COLO668 (cell line): ENCODE results near the gene F3.

ENCODE experiments used
- DNase-seq: peaks from one replicate; lab custom pipeline; 2025; ENCODE audit not compliant: unreplicated experiment; lab: John Stamatoyannopoulos, UW

F3 gene

DNA sequence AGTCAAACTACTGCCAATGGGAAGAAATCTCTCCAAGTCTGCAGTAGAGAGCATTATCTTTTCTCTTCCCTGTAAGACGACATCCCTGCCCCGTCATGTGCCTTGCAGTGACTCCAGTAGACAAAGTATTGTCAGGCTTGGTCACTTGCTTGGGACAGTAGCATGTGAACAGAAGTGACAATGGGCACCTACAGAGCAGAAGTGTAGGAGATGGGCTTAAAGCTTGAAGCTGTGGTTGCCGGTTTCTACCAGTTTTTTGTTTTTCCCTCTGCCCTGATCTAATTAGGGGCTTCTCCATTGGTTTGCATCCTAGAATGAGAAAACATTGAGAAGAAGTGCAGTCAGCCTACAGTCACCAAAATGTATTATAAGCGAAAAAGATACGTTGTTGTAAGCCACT is 12.7 kb downstream of the F3 start:
- DNase-seq, result no peak

DNA sequence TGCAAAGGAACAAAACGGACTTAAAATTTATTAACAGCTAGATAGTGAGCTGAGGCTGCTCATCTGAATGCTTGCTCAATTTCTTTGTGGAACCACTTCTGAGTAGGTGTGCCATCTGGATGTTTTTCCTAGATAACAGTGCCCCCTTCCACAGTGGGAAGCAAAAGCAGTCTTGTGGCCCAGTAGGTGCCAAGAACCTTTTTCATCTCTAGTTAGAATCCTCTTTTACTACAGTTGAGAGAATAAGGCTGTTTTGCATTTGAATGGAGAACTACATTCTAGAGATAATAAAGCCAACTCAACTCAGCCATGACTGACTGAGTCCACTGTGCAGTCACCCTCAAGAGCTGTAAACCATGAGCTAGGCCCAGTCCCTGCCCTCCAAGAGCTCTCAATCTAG is 13.3 kb downstream of the F3 start:
- DNase-seq, result no peak

DNA sequence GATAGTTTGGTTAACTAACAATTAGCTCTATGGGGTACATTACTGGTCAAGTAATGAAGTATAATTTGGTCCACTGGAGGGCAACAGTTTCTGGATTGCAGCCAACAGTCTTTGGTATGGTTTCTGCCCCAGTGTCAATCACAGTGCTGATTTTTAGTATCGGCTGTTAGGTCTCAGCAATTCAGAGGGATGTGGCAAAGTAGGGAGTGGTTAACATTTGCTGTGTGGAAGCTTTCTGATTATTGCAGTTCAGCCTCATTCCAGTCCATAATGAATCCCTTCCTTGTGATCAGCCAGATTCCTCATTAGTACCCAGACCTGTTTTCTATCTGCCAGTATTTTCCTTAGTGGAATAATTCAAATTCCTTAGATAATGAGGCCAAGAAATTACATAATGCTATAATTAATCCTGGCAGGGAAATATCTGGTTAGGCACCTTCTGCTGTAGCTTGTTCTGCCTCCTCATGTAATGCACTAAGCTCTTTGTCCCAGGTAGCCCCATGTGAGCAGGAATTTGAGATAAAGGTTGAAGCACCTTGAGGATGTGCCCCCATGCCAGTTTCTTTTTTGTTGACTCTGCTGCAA is 14.0 kb downstream of the F3 start:
- no peak for DNase-seq

DNA sequence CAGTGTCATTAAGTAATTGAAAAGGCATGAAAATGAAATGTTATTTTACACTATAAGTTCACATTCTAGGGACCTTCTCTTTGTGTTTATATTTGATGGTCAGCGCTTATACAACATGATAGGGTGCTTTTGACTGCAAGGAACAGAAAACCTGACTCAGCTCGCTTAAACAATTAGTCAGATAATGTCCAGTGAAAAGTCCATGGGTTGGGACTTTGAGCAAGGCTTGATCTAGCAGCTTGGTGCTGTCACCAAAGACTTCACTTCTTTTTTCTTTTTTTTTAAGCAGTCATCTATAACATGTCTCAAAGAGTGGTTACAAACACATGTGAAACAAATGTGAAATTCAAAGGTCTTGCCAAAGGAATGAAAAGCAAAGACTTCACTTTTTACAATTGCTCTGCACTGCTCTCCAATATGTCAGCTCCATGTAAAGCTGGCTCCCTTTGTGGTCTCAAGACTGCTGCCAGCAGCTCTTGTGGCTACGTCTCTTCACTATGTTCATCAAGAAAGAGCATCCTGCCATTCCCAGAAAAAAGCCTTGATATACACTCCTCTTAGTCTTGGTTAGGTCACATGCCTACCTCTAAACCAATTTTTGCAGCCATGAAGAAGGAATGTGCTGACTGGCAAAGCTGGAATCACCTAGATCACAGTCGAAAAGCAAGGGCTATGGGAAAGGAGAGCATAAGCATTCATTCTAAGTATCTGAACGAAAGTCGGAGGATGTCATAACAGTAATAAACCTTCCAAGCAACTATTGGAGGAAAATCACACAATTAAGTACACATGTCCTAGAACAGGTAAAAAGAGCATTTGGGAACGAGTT is 15.2 kb downstream of the F3 start:
- no peak for DNase-seq

DNA sequence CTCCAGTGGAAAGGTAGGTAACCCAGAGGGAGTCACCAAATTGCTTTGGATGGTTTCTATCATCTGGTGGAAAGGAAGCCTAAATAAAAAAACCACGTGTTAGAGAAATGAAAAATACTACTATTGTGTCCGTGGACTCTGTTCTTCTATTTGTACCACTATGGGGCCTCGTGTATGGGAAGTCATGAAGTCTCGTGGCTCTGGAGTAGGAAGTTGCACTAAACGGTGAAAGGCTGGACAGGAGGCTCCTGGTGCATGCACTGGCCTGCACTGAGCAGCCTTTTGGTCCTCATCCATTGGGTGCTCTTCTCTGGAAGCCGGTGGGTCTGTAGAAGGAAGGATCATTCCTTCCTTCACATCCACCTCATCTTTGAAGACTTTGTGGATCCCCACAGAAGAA is 17.0 kb downstream of the F3 start:
- DNase-seq, result no peak

DNA sequence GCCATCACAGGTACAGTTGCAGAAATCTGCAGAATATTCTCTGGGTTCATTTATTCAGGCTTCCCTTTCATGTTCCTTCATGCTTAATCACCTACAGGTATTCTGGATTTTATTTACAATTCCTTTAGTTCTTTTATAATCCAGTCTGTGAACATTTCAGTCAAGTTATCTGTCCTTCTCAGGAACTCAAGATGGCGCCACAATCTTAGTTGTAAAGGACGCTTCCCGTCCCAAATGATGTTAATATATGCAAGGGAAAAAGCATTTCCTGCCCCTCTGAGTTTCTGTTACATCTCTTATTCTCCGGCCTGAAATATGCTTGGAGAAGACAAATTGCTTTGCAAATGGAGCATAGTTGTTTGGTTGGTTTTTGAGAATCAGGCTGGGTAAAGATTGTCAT is 19.3 kb downstream of the F3 start:
- DNase-seq, result no peak

DNA sequence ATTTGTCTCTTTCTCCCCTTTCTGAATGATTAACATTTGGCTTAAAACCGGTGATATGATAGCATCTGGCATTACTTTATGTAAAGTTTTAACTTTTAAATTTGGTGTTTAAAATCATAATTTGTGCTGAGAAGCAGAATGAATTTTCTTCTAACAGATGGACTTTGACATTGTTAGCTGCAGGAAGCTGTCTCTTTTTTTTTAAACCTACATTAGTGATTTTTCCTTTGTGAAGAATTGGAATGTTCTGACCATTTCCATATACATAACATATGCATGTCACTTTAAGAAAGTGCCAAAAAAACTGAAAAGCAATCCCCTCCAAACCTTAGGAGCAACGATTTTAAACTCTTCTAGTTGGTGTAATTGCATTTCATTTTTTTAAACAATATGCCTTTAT is 22.2 kb downstream of the F3 start:
- no peak for DNase-seq

DNA sequence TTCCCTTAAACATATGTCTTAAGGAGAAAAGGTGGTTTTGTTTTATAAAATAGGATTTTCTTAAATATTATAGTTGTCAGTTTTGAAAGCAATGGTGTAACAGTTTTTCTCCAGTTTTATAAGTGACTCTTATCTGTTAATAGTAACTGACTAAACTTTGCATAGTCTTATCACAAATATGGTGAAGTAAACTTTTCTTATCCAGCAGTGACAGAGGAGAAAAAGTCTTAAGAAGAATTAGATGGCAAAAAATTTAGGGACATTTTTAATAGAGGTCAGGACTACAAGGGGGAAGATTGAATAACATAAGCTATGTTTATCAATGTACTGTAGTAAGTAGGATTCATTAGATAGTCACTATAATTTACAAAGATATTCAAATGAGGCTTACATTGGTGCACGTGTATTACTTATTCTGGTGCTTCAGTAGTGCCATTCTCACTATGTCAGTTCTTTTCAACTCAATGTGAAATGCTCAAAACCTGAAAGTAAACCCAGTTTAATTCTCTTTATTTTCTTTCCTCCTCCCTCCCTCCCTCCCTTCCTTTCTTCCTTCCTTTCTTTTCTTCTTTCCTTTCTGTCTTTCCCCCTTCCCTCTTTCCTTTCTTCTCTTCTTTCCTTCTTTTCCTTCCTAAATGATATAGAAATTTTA is 26.1 kb downstream of the F3 start:
- no peak for DNase-seq

DNA sequence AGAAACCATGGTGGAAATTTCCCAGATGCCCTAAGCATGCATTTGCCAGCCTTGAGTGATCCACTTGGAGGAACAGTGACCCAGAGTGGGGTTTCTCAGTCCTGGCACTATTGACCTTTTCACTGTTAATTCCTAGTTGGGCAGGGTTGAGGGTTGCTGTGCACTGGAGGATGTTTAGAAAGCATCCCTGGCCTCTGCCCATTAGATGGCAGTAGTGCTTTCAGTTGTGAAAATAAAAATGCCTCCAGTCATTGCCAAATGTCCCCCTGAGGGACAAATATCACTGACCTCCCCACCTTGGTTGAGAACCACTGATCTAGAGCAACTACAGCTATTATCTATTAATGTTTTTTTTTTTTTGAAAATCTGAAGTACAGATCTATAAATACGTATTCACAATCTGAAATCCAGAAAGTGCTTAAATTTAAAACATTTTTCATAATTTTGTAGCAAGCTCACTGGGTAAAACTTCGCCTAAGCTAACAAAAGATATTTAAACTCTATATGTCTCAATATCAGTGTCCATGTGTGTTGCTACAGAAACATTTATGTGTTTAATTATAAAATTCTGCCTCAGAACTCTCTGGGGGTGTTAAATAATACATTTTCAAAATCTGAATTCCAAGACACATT is 27.3 kb downstream of the F3 start:
- DNase-seq, result peak; percentile 26

DNA sequence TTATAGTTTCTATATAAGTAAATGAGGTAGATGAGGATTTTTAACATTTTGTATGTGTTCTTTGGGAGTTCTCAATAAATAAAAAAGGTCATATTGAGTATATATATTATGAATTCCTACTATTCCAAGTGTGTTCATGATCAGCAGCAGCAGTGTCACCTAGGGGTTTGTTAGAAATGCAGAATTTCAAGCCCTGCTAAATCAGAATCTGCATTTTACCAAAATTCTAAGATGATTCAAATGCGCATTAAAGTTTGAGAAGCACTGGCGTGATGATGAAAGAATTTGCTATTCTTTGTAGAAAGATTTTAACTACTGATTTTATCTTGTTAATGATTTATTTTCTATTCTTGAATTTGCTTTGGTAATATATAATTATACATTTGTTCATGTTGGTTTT is 28.7 kb downstream of the F3 start:
- DNase-seq, result no peak

DNA sequence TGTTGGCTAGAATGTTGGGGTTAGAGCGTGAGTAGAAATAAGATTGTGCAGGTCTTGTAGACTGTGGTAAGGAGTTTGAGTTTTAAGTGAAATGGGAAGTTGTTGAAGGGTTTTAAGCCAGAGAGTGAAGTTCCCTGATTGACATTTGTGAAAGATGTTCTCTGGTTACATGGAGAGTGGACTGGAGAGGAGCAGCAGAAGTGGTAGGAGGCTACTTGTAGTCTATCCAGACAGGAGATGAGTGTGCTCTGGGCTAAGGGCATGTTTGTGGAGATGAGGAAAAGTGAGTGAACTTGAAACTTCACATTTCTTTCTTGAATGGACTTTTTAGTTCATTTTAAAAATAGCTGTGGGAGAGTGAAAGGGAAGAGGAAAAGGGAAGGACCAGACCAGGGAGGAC is 37.0 kb downstream of the F3 start:
- DNase-seq, result no peak

DNA sequence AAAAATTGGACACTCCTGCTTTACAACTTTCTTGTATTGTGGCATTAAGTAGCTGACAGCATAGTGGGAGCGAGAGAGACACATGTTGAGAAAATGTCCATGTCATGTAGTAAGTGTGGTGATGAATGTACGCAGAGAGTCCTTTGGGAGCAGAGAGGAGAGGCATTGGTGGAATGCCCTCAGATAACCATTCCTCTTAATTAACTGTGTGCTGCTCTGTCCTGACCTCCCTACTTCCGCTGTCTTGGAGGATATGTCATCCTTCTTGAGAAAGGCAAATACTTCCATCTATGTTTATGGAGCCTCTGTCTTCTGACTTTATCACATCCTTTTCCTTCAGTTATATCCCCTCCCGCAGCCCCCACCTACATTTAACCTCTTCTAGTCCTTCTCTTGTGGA is 38.4 kb downstream of the F3 start:
- no peak for DNase-seq

DNA sequence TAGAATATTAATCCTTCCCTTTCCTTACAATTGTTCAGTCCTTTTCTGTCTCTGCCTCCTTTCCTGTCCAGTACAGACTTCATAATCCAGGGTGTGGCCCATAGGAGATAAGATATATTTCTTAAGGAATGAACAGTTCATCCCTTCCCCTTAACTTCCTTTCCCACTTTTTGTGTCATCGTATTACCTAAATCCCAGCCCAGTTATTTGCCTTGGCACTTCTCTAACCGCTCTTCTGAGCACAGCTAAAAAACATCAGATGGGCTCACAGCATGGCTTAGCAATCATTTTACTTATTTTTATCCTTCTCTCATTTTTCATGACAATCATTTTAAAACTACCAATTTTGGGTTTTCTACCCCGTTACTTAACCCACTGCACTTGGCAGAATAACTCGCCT is 39.6 kb downstream of the F3 start:
- DNase-seq, result no peak

DNA sequence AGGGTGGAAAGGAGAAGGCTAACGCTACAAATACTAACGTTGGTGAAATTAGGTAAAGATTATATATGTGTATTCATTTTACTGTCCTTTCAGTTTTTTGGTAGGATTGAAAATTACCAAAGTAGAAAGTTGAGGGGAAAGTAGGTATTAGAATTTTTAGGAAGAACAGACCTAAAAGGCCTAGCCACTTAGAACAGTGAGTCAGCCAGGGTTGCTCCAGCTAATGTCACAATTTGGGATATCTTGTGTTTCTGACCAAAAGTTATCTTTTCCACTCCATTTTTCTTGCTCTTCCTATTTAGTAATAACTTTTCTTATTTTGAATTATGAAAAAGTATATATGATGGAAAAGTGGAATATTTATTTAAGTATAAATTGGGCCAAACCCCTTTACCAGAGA is 40.1 kb downstream of the F3 start:
- no peak for DNase-seq

DNA sequence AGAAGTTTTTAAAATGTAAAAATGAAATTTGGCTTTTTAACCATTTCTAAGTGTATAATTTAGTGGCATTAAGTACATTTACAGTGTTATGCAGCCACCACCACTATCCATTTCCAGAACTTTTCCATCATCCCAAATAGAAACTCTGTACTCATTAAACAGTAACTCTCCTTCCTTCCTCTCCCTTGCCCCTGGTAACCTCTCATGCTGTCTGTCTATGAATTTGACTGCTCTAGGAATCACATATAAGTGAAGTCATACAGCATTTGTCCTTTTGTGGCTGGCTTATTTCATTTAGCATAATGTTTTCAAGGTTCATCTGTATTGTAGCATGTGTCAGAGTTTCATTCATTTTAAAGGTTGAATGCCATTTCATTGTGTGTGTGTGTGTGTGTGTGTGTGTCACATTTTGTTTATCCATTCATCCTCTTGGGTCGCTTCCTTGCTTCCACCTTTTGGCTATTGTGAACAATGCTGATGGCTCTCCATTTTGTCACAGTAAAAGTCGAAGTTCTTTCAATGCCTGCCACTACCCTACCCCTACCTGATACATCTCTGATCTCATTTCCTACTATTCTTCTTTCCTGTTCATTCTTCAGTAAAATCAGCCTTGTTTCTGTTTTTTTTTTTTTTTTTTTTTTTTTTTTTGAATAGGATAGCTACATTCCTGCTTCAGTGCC is 45.3 kb downstream of the F3 start:
- DNase-seq, result no peak

DNA sequence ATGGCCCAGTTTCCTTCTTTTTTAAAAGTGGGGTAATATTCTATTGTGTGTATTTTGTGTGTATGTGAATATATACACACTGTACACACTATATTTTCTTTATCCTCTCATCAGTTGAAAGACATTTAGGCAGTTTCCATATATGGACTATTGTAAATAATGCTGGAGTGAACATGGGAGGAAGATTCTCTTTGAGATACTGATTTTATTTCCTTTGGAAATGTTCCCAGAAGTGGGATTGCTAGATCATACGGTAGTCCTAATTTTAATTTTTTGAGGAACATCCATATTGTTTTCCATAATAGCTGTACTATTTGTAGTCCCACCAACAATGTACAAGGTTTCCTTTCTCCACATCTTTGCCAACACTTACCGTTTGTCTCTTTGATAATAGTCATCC is 51.0 kb downstream of the F3 start:
- no peak for DNase-seq

DNA sequence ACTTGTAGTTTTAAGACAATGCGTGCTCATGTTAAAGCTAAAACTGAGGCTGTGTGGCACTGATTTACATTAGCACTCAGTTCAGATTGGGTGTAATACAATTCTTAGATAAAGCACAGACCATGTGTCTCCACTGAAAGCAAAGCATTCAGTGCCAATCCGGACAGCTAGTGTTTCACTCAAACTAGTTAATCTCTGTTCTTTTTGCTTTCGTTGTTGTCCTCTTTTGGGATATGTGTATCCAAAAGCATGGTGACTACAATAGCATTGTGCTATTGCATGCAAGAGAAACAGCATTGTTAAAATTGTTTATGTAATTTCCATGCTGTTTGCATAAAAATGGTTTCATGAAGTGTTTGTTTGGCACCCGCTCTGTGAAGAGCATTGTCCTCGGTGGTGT is 54.6 kb downstream of the F3 start:
- DNase-seq, result no peak

DNA sequence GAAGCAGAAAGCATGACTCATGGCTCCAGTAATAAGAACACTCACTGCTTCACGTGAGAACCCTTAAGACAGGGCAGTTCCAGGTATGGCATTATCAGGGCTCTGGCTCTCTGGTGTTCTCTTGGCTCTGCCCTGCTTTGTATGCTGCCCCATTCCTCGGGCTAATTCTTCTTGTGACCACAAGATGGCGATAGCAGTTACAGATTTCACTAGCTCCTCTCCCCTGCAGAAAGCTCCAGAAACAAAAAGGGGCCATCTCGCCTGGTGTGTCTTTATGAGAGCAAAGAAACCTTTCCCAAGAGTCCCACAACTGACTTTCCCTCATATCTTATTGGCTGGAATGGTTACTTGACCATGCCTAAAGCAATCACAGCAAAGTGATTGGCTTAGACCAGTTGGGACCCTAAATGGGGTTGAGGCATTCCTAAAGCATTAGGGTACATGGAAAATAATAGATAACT is 60.1 kb downstream of the F3 start:
- peak; percentile 33 for DNase-seq

DNA sequence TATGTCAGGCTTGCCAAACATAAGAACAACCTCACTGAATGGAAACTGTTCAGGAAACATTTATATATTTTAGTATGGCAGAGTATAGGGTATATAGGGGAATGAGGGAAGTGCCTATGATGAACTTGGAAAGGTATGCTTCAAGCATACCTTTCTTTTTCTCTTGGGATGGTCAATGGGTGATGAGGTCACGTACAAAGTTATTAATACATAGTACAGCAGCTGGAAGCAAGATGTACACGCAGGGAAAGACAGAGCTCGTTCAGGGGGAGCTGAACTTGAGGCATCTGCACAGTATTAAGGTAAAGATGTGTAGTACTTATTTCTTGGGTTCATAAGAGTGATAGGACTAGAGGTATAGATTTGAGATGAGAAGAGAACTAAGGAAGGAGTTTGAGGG is 61.9 kb downstream of the F3 start:
- DNase-seq, result no peak
